HG03175 (cell line): ENCODE measurements around the gene LGALS9.
"Not testable (repeated sequence)": the region's sequence is repeated elsewhere in the genome, so short reads cannot be mapped to it uniquely, and the experiment has no call there.

Experiments used
- ATAC-seq: cut with Tn5 transposase; IDR thresholded peaks from one replicate; pipeline ENCODE4 v1.9.1; 2021; ENCODE audit warnings: mild to moderate bottlenecking, moderate library complexity; ENCODE audit not compliant: unreplicated experiment

The LGALS9 gene

DNA sequence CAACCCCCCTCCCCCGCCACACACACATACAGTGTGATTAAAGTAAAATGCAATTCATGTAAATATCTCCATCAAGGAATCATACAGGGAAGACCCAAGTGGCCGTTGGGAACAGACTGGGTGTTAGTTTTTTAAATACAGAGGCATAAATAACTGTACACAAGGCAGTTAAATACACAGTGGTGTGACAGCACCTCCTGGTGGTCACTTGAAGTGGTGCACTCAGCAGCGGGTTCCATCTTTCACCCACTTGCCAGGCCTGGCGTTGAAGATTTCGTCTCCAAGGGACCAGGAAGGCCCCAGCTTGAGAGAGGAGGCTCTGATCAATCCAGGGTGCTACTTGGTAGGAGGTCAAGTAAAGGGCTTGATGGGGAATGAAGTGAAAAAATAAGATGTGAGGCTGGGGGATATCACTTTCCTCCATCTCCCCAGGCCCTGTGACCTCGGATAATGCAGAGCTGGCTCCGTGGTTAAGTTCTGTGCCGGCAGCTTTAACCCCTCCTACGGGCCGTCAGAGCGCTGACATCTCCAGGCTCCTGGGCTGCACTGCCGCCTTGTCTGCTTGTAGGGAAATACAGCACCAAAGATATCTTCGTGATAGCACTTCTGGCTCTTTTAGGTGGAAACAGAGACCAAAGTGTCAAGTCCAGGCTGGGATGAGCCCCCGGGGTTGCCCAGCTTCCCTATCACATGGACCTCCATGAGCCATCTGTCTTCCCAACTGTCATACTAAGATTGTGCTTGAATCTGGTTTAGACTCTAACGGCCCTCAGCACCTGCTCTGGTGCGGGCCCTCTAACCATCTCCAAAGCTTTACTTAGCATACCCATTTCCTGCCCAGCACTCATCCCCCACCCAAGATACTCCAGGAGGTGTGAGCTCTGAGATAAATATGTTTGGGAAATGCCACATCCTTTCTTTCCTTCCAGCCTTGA is 20.7 kb downstream of the LGALS9 start:
- no peak for ATAC-seq

DNA sequence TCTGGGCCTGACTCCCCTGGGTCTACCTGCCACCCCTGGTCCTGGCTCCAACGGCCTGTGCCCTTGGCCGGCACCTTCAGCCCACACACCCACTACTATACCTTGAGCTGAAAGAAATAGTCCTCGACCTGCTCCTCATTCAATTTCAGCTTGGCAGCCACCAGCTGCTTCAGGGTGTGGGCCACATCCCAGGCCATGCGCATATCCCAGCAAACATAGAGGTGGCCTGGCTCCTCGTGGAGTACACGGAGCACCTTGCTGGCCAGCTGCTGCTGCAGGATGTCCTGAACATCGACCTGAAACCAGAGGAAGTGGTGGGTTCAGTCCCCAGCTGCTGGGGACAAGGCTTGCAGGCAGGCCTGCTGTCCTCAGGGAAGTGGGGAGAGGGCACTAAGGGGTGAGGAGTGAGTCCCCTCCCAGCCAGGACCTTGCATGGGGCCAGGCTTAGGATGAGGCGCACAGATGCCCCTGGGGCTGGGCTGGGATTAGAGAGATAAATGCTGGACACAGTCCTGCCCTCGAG is 22.5 kb downstream of the LGALS9 start:
- not testable (repeated sequence) for ATAC-seq

DNA sequence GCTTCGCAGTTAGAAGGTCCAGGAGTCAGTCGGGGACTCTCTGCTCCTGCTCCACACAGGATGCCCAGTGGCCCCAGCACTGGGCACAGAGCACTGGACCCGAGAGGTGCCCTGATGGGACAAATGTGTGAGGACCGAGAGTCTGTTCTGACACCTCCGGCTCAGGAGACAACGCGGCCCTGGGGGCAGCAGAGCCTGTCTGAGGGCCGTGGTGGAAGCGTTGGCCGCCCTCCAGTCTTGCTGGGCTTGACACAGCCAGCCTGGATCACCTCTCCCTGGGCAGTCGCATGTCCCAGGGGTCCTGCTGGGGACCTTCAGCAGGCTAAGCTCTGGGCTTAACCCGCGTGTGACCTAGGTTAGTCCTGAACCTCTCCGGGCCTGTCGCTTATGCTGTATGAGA is 23.1 kb downstream of the LGALS9 start:
- ATAC-seq: no peak

DNA sequence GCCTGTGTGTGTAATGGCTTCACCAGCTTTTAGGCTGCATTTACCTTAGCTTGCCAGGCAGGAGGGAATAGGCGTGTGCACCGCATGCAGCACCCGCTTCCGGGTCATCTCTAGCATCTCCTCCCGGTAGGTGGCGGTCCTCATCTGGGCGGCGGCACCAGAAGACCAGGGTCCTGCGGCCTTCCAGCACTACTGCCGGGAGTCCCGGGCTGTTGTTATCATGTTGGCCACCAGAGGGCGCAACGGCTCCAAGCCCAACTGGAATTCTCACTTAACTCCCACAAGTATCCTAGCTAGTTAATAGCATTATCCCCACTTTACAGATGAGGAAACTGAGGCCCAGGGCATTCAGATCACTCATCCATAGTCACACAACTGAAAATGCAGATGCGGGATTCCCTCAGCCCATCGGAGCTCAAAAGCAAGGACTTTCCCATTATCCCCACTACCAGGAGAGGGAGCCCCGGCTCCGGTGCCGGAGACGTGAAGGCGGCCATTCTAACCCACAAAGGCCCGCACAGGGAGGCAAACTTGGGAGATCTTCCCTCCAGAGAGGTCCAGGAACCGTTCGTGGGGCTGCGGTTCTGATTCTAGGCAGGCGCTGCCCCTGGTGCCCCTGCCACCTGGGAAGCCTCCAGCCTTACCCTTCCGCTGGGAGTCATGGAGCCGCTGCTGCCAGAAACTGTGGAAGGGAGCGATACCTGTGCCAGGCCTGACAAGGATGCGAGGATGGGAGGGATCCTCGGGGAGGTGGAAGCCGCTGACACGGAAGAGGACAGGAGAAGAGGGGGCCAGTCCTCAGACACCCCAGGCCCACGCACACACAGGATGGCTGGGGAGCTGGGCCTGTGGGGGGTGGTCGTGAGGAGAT is 23.9 kb downstream of the LGALS9 start:
- ATAC-seq: peak; percentile 75

DNA sequence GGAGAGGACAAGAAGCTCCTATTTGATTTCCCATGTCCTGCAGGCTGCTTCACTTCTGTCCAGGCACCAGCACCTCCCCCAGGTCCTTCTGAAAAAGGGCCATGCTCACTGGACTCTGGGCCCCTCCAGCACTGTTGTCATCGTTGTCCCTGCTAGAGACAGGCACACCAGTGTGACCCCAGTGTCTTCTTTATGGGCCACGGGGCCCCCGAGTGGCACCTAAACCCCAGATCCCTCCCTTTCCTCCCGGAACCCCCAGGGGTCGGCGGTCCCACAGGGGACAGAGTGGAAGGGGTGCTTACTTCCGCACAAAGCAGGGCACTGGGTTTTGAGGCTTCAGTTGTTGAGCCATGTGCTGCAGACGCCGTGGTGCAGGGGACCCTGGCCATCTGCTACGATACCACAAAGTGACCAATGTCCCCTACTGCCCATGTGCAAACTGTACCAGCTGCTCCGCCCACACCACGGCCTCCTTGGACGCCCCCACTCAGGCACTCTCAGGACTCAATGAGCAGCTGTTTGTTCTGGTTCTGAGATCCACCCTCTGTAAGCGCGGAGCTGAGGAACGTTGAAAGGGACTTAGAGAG is 24.6 kb downstream of the LGALS9 start:
- ATAC-seq: not testable (repeated sequence)

DNA sequence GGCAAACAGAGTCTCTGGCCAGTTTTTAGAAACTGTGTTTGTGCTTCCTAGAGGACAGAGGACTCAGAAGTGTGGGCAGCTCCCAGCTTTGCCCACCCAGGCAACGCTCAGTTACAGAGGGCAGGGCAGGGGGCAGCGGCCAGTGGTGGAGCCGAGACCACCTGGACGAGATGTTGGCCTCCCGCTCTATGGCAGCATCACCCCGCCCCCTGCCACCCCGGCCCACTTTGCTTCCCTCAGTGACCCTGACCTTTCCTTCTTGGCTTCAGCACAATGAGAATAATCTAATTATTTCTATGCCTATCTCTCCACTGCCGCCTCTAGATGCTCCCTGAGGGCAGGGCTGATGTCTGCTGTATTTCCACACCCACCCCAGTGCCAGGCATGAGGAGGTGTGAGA is 25.6 kb downstream of the LGALS9 start:
- ATAC-seq: not testable (repeated sequence)

DNA sequence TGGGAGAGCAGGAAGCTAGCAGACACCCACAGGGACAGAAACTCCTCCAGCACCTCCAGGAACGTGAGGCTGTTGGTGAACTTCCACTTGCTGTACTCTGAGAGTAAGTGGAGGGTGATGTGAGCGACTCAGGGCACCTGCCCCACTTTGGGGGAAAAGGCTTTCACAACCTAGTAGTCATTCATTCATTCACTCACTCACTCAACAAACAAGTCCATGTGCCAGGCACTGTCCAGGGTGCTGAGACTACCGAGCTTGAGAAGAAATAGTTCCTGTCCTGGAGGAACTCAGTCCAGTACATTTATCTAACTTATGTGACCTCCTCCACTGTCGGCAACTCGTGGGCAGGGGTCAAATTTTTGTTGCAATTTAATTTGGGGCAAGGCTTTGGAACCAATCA is 26.6 kb downstream of the LGALS9 start:
- ATAC-seq: no peak

DNA sequence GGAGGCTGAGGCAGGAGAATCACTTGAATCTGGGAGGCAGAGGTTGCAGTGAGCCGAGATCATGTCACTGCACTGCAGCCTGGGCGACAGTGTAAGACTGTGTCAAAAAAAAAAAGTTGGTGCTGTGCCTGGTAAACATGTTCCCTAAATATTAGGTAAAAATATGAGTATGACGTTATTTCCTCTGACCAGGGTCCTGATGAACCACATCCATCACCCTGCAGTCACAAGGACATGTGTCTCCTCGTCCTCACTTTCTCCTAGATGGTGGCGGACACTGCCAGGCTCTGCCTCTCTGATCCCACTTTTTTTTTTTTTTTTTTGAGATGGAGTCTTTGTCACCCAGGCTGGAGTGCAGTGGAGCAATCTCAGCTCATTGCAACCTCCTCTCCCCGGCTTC is 28.7 kb downstream of the LGALS9 start:
- no peak for ATAC-seq

DNA sequence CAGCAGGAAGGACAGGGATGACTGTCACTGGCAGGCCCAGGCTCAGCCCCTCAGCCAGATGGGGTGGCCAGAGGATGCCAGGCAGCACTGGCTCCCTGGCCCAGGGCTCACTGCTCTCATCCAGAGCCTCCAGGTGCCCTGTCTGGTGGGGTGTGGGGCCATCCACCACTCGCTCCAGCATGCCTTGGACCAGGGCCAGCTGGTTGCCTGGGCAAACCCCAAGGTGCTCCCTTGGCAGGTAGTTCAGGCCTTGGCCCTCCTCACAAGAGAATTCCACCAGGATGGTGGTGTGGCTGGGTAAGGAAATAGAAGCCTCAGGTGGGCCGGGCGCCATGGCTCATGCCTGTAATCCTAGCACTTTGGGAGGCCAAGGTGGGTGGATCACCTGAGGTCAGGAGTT is 29.4 kb downstream of the LGALS9 start:
- ATAC-seq: no peak

DNA sequence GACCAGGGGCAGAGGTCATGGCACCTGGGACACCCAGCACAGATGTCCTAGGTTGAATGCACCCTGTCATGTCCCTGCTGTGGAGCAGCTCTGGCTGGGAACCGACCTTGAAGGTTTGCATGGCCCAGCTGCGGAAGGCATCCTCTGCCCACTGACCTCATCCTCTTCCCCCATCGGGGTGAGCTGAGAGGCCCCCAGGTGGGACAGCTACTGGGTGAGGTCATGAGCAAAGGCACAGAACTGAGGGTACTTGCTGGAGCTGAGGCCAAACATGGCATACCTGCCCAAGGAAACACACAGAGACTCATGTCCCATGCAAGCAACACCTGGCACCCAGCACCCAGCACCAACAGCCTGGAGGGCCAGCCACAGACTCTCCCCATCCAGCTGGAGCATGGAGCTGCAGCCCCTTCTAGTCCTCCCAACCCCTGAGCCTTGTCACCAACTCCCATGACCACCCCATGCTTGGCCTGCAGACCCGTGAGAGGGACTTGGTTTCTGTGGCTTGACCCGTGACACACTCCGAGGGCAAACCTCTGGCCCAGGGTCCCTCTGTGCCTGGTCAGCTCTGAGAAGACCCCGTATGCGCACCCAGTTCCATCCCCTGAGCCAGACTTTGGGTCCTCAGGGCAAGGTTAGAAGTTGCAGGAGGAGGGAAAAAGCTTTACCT is 33.1 kb downstream of the LGALS9 start:
- no peak for ATAC-seq

DNA sequence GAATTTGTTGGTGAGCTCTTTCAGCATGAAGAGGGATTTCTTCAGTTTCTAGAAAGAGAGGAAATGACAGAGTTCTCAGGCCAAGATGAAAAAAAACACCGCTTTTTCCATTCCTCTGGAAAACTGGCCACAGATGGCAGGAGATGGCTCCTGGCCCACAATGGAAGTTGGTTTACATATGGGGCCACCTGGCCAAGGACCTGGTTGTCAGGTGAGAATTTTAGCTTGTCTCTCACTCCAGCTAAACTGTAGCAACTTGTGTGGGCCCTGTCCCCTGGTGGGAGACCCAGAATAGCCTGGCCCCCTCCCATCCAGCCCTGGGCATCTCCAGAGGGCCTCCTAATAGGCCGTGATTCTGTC is 33.6 kb downstream of the LGALS9 start:
- no peak for ATAC-seq

DNA sequence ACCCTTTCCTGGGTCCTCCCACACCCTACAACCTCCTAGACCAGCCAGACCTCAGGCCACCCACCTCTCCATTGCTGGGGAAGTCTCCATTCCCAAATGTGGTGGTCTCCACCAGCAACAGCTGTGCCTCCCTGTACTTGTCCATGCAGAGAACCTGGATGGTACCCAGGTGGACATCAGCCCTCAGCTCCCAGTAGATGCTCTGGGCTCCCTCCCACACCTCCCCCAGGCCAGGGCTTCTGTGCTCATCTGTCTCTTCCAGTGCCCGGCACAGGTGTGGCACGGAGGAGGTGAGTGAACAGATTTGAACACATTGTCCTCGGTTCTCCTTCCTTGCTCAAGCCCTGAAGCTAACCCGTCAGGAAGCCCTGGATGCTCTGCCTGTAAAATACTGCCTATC is 34.6 kb downstream of the LGALS9 start:
- no peak for ATAC-seq

DNA sequence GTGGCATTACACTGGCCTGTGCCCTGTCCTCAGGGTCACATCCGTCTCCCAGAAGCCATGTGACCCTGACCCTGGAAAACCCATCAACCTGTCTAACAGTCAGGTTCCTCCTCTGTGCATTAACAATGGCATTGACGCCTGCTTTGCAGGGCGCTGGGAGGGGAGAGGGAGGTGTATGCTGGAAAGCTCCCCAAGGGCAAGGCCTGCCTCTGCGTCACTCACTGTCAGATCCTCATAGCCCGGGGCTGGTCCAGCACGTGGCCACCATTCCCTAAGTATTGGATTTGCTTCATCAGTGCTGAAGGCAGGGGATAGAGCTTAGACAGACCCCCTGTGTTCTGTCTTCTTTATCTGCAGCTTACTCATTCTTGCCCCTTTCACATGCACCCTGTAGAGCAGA is 35.3 kb downstream of the LGALS9 start:
- not testable (repeated sequence) for ATAC-seq

DNA sequence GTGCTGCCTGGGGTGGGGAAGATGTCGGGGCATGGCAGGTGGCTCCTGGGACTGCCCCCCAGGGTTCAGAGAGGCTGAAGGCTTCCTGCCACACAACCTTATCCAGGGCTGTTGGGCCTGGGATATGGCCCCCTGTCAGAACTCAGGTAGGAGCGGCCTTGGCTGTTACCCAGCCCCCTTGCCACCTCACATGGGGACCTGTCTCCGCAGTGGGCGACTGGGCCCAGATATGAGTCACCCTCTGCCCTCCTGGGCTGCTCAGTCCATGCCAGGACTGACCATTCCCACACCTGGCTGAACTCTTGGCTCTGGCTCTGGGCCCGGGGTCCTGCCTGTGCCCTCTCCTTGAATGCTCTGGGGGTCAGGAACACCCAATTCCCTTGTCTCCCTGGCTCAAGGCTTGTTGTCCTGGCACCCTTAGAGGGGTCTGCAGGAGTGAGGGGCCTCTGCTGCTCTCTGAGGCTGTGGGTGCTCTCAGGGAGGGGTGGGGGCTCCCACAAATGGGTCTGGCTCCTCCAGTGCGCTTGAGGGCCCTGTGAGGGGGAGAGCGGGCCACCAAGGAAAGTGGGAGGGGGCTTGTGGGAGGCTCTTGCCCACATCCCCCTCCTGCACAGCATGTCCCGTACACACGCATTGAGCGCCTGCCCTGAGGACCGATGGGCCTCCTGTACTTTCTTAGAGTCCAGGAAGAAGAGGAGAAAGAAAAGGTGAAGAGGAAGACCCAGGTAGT is 36.0 kb downstream of the LGALS9 start:
- no peak for ATAC-seq

DNA sequence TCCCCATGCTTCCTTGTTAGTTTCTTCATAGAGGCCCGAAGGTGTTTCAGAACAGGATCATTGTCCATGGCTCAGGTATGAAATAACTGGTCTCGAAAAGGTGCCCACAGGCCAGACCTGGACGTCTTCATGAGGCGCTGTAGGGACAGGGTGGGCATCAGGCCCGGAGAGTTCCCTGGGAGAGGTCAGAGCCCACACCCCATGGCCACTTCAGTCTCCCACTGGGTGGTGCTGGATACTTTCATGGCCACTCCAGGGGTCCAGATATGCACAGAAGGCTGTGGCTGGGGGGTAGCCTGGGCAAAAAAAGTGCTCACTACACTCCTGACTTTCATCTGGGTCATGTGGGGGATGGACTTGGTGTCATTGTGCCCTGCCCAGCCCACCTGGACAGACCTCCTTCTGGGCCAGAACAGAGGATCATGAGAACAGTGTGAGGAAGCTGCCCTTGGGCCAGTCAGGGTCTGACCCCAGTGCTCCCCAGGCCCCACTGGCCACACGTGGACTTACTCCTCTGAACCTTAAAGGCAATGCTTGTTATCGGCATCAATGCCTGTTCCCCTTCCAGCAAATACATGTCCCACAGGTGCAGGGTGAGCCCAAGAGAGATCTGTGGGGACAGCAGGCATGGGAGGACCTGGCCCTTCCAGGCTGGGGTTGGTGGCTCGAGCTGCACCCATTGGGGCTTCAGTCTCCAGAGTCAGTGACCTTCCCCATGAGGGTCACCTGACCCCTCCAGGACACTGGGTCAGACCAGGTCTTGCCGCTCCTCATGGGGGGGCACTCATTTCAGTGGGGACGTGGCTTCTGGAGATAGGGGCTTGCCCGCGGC is 36.9 kb downstream of the LGALS9 start:
- ATAC-seq: no peak

DNA sequence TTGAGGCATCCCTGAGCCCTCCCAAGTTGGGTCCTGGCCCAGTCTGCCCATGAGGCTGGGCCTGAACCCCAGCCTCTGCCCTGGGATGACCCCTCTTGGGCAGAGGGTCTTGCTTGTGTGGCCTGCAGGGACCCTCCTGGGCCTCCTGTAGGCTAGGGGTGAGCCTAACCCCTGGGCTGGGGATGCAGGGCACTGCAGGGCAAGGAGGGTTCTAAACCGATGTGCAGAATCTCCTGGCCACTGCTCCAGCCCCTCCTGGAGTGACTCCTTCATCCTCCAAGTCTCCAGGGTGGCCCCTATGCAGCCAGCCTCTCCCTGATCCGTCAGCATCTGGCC is 37.5 kb downstream of the LGALS9 start:
- ATAC-seq: no peak

DNA sequence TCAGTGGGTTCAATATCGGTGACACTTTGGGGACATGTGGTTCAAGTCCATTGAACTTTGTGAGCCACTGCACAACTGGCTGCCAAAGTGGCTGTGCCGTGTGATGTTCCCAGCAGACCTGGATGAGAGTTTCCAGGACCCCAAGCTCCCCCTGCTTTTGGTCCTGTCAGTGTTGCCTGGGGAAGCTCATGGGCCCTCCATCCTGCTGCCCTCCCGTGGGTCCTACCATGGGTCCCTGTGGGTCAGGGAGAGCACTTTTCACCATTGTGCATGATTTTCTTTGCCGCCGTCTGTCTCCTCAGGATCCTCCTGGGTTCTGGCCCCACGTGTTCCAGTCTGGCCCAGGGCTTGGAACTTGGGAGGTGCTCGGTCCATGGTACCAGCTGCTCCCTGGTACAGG is 38.1 kb downstream of the LGALS9 start:
- no peak for ATAC-seq

DNA sequence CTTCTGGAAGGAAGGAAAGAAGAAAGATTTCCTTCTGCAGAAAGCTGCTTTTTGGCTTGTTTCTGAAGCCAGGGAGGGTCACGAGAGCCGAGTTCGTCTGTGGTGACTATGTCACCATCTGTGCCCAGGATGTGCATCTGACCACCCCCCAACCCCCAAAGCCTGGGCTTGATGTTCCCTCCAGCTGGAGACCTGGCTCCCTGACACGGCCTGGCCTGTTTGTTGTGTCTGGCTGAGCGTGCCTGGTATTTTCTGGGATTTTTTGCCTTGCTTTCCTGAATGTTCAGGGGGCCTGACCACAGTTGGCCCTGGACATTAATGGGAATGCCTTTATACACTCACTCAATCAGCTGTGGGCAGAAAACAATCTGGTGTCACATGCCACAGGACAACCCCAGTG is 38.9 kb downstream of the LGALS9 start:
- no peak for ATAC-seq

DNA sequence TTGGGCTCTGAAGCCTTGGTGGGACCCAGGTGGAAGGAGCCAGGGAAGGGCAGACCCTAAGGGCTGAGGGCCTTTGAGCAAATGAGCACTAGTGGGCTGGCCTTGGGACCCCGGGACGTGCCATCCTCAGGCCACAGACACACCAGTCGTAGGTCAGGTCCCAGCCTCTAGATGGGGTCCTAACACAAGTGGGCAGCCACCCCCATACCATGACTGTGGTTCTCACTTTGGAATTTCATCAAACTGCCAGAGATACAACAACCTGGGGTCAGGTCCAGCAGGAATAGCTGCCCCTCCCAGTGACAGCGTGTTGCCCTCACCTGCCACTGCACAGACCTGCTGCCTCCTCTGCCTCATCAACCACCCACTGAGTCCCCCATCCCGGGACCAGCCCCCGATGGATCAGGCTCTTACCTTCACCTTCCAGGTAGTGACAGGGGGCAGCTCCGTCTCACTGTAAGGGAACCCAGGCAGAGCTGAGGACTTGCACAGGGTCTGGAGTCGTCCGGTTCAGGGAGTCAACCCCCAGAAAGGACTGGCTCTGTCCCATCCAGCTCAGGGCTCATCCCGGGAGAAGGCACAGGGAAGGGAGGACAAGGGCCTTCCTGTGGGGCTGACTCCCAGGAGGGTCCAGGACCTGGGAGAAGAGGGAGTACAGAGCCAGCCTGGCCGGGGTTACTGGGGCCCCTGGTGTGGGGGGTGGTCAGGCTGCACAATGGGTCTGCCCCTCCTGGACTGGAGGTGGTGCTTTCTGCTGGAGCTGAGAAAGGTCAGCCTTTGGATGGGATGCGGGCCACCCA is 40.0 kb downstream of the LGALS9 start:
- no peak for ATAC-seq
